ENCODE results near the gene GRB14. TPM values are rescaled to one million over a fixed set of nuclear protein-coding genes. Genes with fewer than 3 reads are reported as not detected.
"Not testable (repeated sequence)": the region's sequence is repeated elsewhere in the genome, so short reads cannot be mapped to it uniquely, and the experiment has no call there.

GRB14 gene
- total RNA-seq, 1 donor from 2014 or later = not detected

- no peak overlapping the region for H3K4me3 Mint-ChIP-seq
- intact Hi-C loops (cut with micrococcal nuclease) = no loop called here
- POLR2A ChIA-PET = no interaction called here
- H3K27ac Mint-ChIP-seq = no peak overlapping the region
- H3K4me1 Mint-ChIP-seq = no peaks in the 10 kb centered on the region
- ATAC-seq (ENCODE audit: low read depth) (no peak), DNase-seq (no peak)
- TF ChIP-seq, protein P1, sequence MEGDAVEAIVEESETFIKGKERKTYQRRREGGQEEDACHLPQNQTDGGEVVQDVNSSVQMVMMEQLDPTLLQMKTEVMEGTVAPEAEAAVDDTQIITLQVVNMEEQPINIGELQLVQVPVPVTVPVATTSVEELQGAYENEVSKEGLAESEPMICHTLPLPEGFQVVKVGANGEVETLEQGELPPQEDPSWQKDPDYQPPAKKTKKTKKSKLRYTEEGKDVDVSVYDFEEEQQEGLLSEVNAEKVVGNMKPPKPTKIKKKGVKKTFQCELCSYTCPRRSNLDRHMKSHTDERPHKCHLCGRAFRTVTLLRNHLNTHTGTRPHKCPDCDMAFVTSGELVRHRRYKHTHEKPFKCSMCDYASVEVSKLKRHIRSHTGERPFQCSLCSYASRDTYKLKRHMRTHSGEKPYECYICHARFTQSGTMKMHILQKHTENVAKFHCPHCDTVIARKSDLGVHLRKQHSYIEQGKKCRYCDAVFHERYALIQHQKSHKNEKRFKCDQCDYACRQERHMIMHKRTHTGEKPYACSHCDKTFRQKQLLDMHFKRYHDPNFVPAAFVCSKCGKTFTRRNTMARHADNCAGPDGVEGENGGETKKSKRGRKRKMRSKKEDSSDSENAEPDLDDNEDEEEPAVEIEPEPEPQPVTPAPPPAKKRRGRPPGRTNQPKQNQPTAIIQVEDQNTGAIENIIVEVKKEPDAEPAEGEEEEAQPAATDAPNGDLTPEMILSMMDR (IDR thresholded peaks at IDR 0.05) = no peak
- peaks cover 58% of the 10 kb centered on the region for H3K9me3 Mint-ChIP-seq
- CTCF ChIA-PET = interaction anchor here (0.8 kb wide), 1 partner anchor 12 kb away, joined by 3 read pairs; no protein-coding TSS in a partner anchor
- H3K27me3 Mint-ChIP-seq = no peaks in the 10 kb centered on the region
- peaks cover 14% of the 10 kb centered on the region for H3K36me3 Mint-ChIP-seq (ENCODE audit: low read depth)
Observed at GRCh38 chr2:164651361-164651760, 30.1 kb upstream of the GRB14 start.

DNA sequence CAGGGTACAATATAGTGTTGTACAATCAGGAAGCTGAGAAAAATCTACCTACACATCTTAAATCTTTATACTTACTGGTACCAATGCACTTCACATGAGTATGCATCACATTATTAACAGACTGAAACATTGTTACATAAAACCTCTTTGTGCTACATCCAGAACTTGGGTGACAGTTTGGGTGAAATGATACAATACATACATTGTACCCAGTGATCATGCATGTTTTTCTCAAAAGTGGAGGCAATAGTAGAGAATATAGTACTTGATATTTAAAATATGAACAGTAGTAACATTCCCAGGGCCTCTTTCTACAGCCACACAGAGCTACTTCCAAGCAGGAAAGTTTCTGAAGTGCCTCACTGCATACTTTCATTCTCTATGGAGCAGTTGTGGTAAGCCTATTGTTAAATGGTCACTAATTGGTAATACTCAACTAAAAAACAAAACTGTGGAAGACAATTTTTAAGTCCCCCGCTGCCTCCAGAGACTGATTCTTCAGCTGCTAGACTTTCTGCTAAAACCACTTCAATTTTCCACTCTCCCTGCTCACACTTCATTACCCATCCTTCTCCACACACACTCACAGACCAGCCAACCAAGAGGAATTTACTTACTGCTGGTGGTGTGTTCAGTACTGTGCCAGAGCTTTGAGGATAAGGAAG is 22.9 kb upstream of the GRB14 start:
- no peak for DNase-seq
- POLR2A ChIA-PET = no interaction called here
- H3K4me1 Mint-ChIP-seq = no peaks in the 10 kb centered on the region
- H3K4me3 Mint-ChIP-seq = no peak overlapping the region
- intact Hi-C loops (cut with micrococcal nuclease) = no loop called here
- no peak overlapping the region for H3K27ac Mint-ChIP-seq
- TF ChIP-seq, protein P1 (IDR thresholded peaks at IDR 0.05) = no peak
- H3K27me3 Mint-ChIP-seq = no peaks in the 10 kb centered on the region
- ATAC-seq (ENCODE audit: low read depth) = no peak
- peaks cover 26% of the 10 kb centered on the region for H3K9me3 Mint-ChIP-seq
- H3K36me3 Mint-ChIP-seq (ENCODE audit: low read depth) = no peaks in the 10 kb centered on the region
- CTCF ChIA-PET = no interaction called here

- CTCF ChIA-PET = no interaction called here
- no peak overlapping the region for H3K4me3 Mint-ChIP-seq
- H3K27ac Mint-ChIP-seq = no peak overlapping the region
- H3K27me3 Mint-ChIP-seq = no peaks in the 10 kb centered on the region
- TF ChIP-seq, protein P1 (IDR thresholded peaks at IDR 0.05) = no peak
- ATAC-seq (ENCODE audit: low read depth) = no peak
- DNase-seq = no peak
- H3K4me1 Mint-ChIP-seq = no peaks in the 10 kb centered on the region
- H3K9me3 Mint-ChIP-seq = peaks cover 16% of the 10 kb centered on the region
- intact Hi-C loops (cut with micrococcal nuclease) = no loop called here
- no peaks in the 10 kb centered on the region for H3K36me3 Mint-ChIP-seq (ENCODE audit: low read depth)
- POLR2A ChIA-PET = no interaction called here
Observed at GRCh38 chr2:164642946-164643555, 21.8 kb upstream of the GRB14 start.

DNA sequence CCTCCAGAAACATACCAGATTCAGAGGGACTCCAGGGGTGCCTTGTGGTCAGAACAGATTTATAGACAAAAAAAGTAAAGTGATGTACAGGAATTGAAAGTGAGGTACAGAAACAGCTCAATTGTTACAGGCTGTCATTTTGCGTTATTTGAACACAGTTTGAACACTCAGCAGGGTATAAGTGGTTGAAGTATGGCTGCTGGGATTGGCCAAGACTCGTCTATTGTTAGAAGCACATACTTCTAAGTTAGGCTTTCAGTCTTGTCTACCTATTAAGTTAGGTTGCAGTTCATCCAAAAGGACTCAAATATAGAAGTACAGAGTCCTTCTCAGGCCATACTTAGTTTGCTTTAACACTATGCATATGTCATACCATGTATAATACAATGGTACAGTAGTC is 21.0 kb upstream of the GRB14 start:
- H3K4me1 Mint-ChIP-seq = no peaks in the 10 kb centered on the region
- no peak overlapping the region for H3K27ac Mint-ChIP-seq
- H3K9me3 Mint-ChIP-seq = peaks cover 11% of the 10 kb centered on the region
- no peaks in the 10 kb centered on the region for H3K36me3 Mint-ChIP-seq (ENCODE audit: low read depth)
- H3K4me3 Mint-ChIP-seq = no peak overlapping the region
- TF ChIP-seq, protein P1 (IDR thresholded peaks at IDR 0.05) = no peak
- no peaks in the 10 kb centered on the region for H3K27me3 Mint-ChIP-seq
- DNase-seq (no peak), ATAC-seq (ENCODE audit: low read depth) (no peak)
- intact Hi-C loops (cut with micrococcal nuclease) = no loop called here
- ChIA-PET POLR2A (no interaction called here), CTCF (no interaction called here)

DNA sequence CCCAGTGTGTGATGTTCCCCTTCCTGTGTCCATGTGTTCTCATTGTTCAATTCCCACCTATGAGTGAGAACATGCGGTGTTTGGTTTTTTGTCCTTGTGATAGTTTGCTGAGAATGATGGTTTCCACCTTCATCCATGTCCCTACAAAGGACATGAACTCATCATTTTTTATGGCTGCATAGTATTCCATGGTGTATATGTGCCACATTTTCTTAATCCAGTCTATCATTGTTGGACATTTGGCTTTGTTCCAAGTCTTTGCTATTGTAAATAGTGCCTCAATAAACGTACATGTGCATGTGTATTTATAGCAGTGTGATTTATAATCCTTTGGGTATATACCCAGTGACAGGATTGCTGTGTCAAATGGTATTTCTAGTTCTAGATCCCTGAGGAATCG is 7.0 kb upstream of the GRB14 start:
- DNase-seq; H3K9me3 Mint-ChIP-seq; H3K4me3 Mint-ChIP-seq; ATAC-seq (ENCODE audit: low read depth); intact Hi-C loops (cut with micrococcal nuclease); H3K4me1 Mint-ChIP-seq; H3K36me3 Mint-ChIP-seq (ENCODE audit: low read depth); POLR2A ChIA-PET; H3K27ac Mint-ChIP-seq; CTCF ChIA-PET: not testable (repeated sequence)
- peaks cover 18% of the 10 kb centered on the region for H3K27me3 Mint-ChIP-seq
